GM18498 (cell line): ENCODE data around the gene TENM3.
"Not testable (repeated sequence)": the region's sequence is repeated elsewhere in the genome, so short reads cannot be mapped to it uniquely, and the experiment has no call there.

ENCODE experiments used
- ATAC-seq: cut with Tn5 transposase; IDR thresholded peaks from one replicate; pipeline ENCODE4 v1.9.1; 2021; ENCODE audit warnings: mild to moderate bottlenecking, moderate library complexity; ENCODE audit not compliant: unreplicated experiment

The TENM3 gene

DNA sequence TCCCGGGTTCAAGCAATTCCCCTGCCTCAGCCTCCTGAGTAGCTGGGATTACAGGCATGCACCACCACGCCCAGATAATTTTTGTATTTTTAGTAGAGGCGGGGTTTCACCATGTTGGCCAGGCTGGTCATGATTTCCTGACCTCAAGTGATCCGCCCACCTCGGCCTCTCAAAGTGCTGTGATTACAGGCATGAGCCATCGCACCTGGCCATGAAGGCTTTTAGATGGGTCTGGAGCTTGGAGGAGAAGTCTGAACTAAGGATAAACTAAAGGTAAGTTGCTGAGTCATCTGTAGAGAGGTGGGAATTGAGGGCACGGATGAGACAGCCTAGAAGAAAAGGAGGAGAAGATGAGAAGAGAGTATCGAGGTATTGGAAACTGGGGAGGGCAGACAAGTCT is at the start of gene TENM3:
TSS of gene TENM3 (plus strand) at position 199 of the 400 bp plus-strand sequence. CDS start 80,619 bp downstream, outside the sequence.
- not testable (repeated sequence) for ATAC-seq

DNA sequence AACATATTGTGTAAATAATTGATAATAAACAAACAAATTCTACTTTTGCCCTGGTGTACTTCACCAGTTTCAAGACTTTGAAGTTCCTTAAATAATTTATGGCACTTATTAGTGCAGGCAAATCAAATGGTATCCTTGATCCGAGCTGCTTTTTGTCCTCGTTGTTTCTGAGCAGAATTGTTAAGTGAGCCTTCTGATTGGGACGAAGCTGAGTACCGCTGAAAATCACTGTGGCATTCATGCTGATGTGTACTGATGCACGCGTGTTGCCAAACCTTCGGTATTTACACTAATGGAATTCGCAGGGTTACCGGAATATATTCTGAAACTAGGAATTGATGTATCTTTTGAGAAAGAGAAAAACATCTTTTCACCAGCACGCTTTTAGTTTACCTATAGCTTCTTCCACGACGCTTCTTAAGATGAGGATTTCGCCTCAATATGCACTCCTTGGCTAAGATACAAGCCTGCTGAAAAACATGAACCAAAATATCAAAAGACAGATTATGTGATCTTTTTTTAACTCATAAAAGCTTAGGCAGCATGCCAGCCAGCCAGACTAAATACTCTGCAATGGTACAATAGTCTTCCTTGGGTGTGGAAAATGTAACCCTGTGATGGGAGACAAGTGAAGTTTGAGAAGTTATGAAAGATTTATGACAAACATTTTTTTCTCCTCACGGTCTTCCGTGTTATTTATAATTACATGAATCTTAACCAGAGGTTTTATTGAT is 48.9 kb upstream of the TENM3 start:
- no peak for ATAC-seq

DNA sequence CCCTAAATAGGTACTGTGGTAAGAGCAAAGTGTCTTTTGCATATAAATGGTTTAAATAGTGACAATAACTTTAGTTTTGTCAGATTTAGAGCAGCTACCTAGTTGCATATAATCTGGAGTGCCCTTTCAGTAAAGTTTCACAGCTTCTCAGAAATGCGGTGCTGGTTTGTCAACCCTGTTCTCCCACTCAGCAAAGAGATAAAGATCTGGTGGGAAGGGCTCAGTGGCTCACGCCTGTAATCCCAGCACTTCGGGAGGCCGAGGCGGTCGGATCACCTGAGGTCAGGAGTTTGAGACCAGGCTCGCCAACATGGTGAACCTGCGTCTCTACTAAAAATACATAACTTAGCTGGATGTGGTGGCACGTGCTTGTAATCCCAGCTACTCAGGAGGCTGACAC is 45.6 kb upstream of the TENM3 start:
- no peak for ATAC-seq

DNA sequence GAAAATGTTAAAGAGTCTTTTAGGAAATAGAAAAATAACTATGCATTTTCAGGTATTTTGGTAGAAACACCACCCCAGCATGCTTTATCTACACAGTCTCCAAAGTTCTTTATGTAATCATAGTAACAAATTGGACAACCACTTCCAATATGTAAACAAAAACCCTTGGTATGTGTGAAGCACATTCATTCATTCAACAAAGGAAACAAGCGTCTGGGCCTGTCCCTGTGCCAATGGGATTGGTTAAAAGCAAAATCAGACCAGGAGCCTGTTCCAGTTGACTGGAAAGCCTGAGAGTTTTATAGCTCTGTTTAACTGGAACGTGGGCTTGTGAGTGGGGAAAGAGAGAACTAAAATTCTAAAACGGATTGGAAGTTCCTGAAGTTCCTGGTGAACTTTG is 41.3 kb upstream of the TENM3 start:
- ATAC-seq, result no peak

DNA sequence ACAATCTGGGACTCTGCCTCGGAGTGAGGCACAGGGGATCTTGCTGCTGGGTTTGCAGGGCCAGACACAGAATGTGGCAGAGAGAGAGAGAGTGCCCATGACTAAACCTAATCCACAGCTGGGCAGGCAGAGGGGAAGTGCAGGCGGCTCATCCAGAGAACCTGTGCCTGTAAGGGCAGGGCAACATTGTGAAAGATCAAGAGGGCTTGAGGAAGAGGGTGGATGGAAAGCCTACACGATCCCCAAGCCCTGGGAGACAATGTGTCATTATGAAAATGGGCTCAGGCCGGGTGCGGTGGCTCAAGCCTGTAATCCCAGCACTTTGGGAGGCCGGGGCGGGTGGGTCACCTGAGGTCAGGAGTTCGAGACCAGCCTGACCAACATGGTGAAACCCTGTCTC is 40.6 kb upstream of the TENM3 start:
- ATAC-seq, result no peak

DNA sequence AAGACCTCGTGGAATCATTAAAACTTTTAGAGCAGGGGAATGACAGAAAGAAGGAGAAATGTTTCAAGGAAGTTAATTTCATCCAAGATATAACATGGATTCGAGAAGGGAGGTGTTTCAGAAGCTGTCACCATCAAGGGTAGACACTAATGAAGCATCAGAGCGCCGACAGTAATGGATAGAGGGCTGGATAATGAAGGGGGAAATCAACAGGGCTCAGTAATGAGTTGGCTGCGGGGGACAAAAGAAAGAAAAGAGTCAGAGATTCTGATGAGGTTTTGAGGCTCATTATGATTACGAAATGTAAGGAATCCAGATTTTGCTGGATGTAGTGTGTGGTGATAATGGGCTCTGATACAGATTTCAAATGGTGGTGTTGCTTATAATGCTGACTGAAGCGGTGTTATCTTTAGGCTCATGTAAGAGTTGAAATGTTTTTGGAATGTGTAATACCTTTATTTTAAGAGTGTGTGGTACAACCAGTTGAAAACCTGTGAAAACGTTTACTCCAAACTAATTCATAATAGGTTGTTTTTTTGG is 39.3 kb upstream of the TENM3 start:
- no peak for ATAC-seq

DNA sequence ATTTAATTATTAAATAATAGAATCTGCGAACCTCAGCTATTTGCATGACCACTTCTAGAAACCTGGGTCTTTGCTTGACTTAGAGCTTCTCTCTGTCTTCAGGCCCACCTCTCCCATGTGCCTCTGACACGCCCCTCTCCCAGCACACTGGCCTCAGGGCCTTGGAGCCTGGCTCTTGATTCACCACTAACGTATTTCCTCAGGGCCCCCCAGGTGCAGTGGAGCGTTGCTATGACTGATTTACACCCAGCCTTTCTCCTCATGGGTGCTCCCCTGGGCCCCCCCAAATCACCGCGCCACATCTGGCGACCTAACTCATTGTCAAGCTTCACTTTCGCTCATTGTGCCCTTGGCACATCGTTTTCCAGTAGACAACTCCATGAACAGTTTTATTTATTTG is 37.9 kb upstream of the TENM3 start:
- no peak for ATAC-seq

DNA sequence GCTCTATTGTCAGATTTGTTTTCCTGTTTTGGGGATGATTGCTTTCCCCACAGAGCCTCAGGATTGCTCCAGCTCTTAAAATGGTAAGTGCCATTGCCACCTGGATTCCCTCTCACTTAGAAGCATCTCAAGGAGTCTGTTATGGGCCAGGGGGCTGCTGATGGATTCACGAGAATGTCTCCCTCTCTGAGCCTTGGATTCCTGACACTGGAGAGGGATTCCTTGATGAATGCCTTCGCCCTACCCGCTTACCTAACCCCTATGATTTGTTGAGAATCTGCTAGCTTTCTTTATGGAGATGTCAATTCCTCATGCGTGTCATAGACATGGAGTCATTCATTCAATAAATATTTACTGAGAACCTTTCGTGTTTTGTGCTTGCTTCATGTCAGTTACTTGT is 36.9 kb upstream of the TENM3 start:
- ATAC-seq, result no peak

DNA sequence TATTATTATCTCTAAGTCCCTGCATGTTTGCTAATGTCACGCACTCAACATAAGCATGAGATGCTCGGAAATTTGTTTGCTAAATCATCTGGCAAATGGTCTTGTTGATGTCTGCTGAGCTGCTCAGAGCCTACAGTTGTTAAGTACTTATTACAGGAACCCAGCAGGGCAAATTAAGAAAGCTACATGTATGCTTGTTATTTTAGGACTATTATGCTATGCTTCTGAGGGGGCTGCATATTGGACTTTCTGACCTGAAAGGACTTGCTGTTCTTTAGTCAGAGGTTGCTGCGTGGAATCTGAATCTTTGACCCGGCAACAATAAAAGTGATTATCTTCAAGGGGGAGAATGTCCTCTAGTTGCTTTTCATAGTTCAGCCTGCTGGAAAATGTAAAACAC is 36.3 kb upstream of the TENM3 start:
- ATAC-seq, result no peak

DNA sequence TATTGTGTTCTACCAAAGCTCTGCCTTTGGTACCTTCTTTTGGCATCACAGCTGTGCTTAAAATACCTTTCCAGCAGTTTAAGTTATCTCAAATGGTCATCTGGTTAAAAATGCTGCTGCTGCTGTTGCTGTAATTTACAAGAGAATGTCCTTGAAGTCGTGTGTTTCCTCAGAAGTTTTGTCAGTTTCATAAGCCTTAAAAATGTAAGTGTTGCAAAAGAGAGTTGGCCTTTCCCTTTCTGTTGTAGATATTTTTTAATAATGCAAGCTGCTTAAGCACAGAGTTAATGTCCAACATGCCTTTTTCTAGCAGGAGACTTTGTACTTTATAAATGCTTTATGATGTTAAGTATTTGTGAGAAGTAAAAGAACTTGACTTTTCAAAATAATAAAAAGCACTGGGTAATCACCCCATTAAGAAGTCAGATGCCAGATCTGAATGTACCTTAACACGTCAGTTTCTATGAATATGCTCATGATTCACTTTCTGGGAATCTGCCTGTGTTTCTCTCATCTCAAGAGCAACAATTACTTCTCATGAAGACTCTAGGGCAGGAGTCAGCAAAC is 35.3 kb upstream of the TENM3 start:
- ATAC-seq, result no peak

DNA sequence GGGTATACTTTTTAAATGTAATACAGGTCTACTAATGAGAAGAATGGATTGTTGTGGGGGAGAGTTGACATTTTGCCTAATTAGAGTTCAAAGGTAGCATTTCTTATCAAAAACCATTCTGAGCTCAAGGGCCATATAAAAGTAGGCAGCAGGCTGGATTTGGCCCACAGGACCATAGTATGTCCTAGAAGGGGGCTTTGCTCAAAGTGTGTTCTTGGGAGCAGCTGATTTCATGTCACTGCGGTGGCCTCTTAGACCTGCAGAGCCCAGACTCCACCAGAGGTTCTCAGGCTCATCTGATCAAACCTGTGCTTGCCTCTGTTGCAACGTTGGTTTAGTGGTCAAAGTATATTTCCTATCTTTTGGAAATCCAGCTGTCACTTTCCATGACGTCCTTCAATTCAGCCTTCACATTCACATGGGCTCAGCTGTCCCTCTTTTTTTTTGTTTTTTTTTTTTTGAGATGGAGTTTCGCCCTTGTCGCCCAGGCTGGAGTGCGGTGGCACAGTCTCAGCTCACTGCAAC is 34.6 kb upstream of the TENM3 start:
- ATAC-seq, result no peak

DNA sequence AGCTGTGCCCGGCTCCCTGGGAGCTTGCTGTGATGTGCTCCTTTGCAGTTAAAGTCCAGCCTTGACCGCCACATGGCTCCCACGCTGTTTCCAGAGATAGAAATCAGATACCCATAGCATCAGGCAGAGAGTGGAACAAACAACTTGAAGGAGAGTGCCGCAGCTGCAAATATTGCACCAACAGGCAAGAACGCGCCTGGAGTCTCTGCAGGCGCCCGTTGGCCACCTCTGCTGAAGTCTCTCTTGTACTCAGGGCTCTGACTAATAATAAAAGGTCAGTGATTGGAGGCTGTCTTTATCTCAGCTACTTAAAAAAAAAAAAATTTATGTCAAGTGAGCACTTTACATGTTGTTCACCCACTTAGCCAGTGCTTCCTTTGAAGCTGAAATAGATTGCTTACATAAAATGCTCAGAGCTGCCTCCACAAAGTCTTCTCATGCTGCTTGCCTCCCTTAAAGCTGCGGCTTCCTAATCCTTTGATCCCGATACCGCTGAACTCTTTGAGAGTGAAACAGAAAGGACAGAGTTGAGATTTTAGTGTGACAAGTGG is 30.9 kb upstream of the TENM3 start:
- no peak for ATAC-seq

DNA sequence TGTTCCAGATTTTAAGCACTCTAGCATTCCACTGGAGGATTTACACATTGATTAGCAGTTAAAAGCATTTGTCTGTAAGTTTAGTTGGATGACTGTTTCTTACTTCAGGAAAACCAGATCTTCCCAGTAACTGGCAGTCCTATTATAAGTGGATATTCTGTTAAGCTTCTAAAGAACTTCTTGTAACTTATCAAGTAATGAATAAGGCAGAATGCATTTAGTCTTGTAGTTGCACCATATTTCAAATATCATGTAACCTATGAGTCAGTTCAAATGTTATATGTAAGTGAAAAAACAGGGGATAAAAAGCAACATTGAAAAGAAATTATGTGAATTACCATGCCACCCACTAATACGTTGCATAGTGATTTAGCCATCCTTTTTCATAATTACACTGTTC is 30.2 kb upstream of the TENM3 start:
- no peak for ATAC-seq

DNA sequence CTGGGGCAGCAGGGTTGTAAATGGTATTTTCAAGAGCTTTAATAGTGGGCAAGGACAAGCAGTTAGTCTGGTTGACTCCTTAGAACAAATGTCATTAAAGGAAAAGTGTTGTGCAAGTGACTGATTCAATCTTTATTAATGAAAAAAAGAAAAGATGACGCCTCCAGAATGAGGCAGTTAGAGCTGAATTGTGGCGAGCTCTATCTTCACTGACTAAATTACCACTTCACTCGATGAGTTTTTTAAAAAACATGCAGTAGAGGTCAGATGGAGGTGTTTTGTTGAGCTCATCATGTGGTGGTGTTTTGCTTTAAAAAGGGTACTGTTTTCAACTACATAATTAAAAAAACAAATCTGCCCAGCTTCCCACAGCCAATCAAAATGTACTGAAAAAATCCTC is 28.1 kb upstream of the TENM3 start:
- ATAC-seq, result no peak

DNA sequence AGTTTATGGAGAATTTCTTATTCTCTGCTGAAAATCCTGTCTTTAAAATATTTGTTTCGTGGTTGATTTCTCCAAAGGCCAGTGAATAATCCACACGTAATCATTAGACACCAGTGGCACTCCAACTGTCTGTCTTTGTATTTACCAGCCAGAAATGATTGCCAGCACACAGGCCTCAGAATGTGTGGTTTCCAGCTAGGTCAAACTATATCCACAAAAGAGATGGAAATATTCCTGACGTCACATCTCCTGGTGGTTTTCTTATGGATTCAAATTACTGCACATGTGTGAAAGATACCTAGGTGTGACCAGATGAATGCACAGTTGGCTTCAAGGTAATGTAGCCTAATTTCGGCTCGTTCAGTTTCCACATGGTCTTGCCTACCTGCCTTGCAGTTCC is 27.2 kb upstream of the TENM3 start:
- no peak for ATAC-seq

DNA sequence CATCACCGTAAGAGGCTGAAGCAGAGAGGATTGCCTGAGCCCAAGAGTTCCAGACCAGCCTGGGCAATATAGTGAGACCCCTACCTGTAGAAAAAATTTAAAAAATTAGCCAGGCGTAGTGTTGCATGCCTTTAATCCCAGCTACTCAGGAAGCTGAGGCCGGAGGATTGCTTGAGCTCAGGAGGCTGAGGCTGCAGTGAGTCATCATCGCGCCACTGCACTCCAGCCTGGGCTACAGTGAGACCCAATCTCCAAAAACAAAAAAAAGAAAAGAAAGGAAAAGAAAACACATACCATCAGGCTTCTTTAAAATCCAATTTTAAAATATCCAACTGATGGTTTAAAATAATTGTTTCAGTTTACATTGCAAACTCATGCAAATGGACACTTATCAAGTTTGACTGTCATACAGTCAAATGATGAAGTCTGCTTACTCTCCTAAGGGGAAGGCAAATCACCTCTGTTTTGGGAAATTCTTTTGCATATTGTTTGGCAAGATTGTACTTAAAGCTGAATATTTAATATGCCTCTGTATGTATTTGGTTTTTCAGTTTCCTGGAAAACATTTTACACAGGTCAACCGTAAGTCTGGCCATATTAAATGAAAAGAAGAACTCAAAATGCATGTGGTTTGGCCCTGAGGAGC is 23.7 kb upstream of the TENM3 start:
- no peak for ATAC-seq

DNA sequence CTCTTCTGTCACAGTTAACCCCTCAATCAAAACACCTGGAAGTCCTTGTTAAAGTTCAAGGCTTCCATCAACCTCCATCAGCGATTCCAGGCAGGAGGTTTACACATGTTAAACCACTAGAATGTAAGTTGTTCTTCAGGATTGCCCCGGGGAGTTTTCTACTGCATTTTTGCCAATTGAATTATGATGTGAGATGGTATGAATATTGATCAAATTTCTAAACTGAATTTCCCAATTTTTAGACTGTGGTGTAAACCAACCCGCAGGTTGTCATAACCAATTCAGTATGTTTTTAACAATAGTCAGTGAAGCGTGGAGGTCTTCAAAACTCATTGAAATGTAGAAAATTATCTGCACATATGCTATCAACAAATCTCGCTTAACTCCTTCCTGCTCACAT is 21.2 kb upstream of the TENM3 start:
- no peak for ATAC-seq

DNA sequence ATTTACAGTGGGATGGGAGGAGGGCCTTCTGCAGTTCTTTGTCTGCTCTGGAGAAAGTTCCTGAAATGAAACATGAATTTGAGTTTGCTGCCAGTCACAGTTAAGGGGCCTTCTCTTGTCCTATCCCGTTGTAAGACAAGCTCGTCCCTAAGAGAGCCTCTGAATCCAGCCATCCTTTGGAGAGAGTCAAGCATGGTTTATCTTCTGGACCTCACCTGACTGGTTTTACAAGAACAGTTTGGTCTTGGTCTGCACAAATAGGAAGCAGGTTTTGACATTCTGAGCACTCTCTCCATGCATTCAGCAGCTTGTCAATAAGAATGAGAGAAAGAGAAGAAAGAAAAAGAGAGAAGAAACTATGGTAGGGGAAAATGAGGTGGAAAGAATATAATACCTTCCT is 20.4 kb upstream of the TENM3 start:
- ATAC-seq, result no peak

DNA sequence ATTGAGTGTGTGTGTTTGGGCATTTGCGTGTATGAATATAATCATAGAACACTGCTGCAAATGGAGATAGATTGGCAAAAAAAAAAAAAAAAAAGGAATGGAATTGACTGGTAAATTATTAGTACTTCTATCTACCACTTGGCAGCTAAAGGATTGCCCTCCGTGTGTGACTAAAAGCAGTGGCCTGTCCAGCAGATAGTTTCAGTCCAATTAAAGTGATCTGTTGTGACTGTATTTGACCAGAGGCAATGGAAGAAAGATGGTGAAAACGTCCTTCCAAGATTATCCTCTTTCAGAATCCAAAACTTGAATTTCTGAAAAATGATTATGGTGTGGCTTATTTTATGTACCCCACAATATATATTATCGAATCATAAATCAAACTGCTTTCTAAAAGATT is 19.5 kb upstream of the TENM3 start:
- no peak for ATAC-seq

DNA sequence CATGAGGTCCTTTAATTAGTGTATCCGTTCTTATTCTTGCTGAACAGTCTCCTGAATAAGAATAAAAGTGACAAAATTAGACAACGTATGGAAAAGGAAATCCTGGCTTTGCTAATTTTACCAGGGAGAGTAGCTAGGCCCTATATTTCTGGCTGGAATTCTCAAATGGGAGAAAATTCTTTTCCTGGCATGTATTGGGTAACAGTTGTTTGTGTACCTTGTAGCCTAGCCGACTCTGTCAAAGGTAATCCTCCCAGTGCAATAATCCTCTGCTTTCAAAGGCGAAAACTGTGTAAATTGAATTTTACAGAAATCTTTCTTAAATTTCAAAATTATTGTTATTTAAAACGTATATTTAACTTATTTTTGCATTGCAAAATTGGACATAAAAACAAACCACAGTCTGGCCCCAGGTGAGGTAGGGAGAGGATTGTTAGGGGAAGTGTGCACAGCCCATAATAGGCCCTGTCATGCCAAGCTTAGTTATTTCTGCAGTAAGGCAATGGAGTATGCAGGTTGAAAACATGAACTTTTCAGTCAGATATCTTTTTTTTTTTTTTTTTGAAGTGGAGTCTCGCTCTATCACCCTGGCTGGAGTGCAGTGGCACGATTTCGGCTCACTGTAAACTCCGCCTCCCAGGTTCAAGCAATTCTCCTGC is 18.9 kb upstream of the TENM3 start:
- no peak for ATAC-seq

DNA sequence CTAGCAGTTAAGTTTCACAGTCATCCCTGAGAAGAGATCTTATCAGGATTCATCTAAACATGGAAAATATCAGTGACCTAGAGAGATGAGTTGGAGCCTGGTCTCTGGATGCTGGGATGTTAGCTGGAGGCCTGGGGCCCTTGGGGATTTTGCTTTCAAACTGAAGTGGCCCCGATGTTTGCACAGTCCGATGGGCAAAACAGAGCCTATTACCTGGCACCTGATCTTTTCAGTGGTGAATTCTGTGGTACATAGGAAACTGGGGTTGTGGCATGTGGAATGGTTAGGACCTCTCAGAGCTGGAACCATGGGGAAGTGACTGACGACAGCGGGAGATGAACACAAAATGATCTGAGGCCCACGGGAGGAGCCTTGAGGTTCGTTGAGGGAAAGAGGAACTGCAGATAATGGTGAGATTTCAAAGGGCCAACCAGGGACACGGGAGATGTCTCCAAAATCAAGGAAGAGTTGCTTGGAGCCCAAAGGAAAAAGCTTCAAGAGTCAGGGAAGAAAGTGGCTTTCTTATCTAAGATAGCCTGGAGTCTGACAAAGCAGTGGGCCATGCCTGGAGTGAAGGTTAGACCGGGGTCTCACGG is 17.8 kb upstream of the TENM3 start:
- no peak for ATAC-seq
